Sciatic nerve (tissue), 2 donors: ENCODE measurements around the gene ZBTB17. TPM values are rescaled to one million over a fixed set of nuclear protein-coding genes. Genes with fewer than 3 reads are reported as not detected.
"Not testable (repeated sequence)": the region's sequence is repeated elsewhere in the genome, so short reads cannot be mapped to it uniquely, and the experiment has no call there.

Experiments
- ATAC-seq: fragments of 200-7000 bp; cut with Tn5 transposase; one replicate; pipeline ENCODE4 v1.9.1; 2020; ENCODE audit warnings: mild to moderate bottlenecking, moderate library complexity
- DNase-seq: peaks from one replicate; pipeline ENCODE4 v3.0.0-alpha.2; 2020; ENCODE audit warnings: low spot score
- intact Hi-C: fragments of 100-400 bp; cut with DNase I; formaldehyde crosslinking; loops from one replicate; pipeline ENCODE4 v1.14.2; 2022
- total RNA-seq: library from RNA; stranded (reverse); fragmentation: NEBNext Ultra II Directional; extraction: Animal tissue kit (Norgen Biotek cat#: 25700); gene quantifications from one replicate; pipeline ENCODE4 v1.2.1, GENCODE V29; 2021
- donor health status: DM: no; HTN: no; CAD: no.
- donor health status: DM: no; HTN: no; CAD: no.

ZBTB17 gene
- total RNA-seq, 1 donor from 2014 or later = 37.7 TPM

DNA sequence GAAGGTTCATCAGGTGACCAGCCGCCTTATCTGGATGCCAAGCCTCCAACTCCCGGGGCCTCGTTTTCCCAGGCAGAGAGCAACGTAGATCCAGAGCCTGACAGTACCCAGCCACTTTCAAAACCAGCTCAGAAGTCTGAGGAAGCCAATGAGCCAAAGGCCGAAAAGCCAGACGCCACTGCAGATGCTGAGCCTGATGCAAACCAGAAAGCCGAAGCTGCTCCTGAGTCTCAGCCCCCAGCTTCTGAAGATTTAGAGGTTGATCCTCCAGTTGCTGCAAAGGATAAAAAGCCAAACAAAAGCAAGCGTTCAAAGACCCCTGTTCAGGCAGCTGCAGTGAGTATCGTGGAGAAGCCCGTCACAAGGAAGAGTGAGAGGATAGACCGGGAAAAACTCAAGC lies 44.5 kb downstream of the ZBTB17 start:
- ATAC-seq (no peak), DNase-seq (no peak)
- intact Hi-C loops = no loop called here

DNA sequence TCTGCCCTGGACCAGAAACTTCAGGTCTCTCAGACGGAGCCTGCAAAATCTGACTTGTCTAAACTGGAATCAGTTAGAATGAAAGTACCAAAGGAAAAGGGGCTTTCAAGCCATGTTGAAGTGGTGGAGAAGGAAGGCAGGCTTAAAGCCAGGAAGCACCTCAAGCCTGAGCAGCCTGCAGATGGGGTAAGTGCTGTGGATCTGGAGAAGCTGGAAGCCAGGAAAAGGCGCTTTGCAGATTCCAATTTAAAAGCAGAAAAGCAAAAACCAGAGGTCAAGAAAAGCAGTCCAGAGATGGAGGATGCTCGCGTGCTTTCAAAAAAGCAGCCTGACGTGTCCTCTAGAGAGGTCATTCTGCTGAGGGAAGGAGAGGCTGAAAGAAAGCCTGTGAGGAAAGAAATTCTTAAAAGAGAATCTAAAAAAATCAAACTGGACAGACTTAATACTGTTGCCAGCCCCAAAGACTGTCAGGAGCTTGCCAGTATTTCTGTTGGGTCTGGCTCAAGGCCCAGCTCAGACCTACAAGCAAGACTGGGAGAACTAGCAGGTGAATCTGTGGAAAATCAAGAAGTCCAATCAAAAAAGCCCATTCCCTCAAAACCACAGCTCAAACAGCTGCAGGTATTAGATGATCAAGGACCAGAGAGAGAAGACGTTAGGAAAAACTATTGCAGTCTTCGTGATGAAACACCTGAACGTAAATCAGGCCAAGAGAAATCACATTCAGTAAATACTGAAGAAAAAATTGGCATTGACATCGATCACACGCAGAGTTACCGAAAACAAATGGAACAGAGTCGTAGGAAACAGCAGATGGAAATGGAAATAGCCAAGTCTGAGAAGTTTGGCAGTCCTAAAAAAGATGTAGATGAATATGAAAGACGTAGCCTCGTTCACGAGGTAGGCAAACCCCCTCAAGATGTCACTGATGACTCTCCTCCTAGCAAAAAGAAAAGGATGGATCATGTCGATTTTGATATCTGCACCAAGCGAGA lies 46.6 kb downstream of the ZBTB17 start:
- no peak for ATAC-seq
- no peak for DNase-seq
- intact Hi-C loops = no loop called here

- intact Hi-C loops, DNase-seq: not testable (repeated sequence)
- ATAC-seq = peak; percentile 25
These were observed 49.5 kb downstream of the ZBTB17 start for GRCh38 chr1:15926448-15926847.

DNA sequence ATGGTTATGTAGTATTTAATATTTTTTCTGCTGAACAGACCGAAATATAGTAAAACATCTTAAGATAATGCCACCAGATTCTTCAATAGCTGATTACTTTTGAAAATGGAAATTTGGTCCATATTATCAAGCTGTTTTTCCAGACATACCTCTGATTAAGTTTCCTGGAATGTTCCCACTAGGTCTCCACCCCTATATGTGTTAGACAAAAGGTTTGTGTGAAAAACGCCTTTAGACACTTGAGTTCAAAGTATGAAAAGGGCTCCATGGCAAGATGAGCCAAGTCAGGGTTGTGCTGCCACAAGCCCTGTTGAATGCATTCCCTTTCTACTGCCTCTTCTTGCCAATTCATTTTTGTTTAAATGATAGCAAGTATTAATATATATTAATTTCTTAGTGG lies 52.7 kb downstream of the ZBTB17 start:
- ATAC-seq (no peak), DNase-seq (no peak)
- intact Hi-C loops = no loop called here

DNA sequence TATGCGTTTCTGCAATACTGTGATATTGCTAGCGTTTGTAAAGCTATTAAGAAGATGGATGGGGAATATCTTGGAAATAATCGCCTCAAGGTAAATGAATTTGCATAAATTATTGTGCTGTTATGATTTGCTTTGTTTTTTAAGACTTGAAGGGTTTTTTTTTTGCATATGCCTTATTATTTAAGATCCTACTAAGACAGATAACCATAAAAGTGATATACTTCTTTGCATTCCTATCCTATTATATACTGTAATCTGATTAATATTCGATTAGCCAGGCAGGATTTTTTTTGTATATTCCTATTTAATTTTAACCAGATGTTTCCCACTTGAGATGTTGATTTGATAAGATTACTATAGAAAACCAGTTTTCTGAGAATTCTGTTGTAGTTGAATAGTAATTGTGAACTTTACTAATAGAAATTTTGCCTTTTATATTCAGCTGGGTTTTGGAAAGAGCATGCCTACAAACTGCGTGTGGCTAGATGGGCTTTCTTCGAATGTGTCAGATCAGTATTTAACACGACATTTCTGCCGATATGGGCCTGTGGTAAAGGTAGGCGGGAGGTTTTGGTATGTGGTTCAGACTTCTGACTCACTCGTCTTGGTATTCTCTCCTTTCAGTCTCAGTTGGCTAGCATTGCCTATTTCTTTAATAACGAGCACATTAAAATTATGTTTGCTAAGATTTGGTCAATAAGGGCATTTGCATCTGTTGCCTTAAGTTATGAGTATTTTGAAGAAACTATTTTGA lies 56.8 kb downstream of the ZBTB17 start:
- intact Hi-C loops = no loop called here
- ATAC-seq = no peak
- no peak for DNase-seq

DNA sequence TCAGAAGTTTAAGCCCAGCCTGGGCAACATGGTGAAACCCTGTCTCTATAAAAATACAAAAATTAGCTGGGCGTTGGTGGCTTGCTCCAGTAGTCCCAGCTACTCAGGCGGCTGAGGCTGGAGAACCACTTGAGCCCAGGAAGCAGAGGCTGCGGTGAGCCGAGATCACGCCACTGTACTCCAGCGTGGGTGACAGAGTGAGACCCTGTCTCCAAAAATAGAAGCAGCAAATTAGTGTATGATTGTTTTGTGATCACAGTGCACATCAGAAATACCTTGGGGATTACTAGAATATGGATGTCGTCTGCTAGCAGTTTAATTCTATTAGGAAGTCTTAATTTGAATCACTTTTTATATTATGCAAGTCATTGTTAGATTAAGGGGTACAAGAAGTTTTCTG lies 59.0 kb downstream of the ZBTB17 start:
- intact Hi-C loops = no loop called here
- ATAC-seq (no peak), DNase-seq (no peak)

GRCh38 chr1:15916417-15916816 lies 59.5 kb downstream of the ZBTB17 start:
- no peak for ATAC-seq
- intact Hi-C loops = no loop called here
- no peak for DNase-seq

GRCh38 chr1:15915991-15916390 lies 59.9 kb downstream of the ZBTB17 start:
- DNase-seq = no peak
- ATAC-seq = no peak
- intact Hi-C loops = no loop called here

DNA sequence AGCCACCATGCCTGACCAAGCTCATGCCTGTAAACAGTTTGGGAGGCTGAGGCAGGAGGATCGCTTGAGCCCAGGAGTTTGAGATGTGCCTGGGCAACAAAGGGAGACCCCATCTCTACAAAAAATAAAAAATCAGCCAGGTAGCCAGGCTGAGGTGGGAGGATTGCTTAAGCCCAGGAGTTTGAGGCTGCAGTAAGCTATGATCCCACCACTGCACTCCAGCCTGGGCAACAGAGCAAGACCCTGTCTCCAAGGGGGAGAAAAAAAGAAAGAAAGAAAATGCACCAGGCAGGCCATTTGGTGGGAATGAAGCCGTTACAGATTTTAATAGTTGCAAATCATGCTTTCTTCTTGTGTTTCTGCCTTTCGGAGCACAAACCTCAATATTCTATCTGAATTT lies 62.3 kb downstream of the ZBTB17 start:
- DNase-seq, ATAC-seq, intact Hi-C loops: not testable (repeated sequence)

- intact Hi-C loops = no loop called here
- ATAC-seq = no peak
- no peak for DNase-seq
These were observed 64.0 kb downstream of the ZBTB17 start for GRCh38 chr1:15911927-15912326.

DNA sequence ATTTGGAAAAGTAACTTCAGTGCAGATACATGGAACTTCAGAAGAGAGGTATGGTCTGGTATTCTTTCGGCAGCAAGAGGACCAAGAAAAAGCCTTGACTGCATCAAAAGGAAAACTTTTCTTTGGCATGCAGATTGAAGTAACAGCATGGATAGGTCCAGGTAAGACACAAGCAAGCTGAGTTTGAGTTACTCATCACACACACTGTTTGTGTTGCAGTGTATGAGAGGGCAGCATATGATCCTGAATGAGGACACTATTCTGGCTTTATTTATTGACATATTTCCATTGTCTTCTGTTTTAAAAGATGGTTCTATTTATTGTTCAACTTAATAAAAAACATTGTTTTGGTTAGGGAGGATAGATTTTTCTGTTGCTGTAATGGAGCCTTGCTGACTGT lies 64.8 kb downstream of the ZBTB17 start:
- ATAC-seq = no peak
- DNase-seq = no peak
- intact Hi-C loops = no loop called here

- DNase-seq (no peak), ATAC-seq (no peak)
- intact Hi-C loops = no loop called here
These were observed 67.3 kb downstream of the ZBTB17 start for GRCh38 chr1:15908597-15908996.

- ATAC-seq (no peak), DNase-seq (no peak)
- intact Hi-C loops = no loop called here
These were observed 73.0 kb downstream of the ZBTB17 start for GRCh38 chr1:15902882-15903281.

- DNase-seq (no peak), ATAC-seq (peak; percentile 35)
- intact Hi-C loops = no loop called here
These were observed 75.1 kb downstream of the ZBTB17 start for GRCh38 chr1:15900662-15901279.

DNA sequence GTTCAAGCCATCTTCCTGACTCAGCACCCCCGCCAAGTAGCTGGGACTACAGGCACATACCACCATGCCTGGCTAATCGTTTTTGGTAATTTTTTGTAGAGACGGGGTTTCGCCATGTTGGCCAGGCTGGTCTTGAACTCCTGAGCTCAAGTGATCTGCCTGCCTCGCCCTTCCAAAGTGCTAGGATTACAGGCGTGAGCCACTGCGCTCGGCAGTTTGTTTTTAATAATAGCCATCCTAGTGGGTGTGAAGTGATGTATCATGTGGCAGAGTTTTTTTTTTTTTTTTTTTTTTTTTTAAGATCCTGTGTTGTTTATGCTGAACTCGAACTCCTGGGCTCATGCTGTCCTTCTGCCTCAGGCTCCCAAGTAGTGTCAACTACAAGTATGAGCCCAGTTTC lies 76.6 kb downstream of the ZBTB17 start:
- ATAC-seq (no peak), DNase-seq (no peak)
- intact Hi-C loops = no loop called here

DNA sequence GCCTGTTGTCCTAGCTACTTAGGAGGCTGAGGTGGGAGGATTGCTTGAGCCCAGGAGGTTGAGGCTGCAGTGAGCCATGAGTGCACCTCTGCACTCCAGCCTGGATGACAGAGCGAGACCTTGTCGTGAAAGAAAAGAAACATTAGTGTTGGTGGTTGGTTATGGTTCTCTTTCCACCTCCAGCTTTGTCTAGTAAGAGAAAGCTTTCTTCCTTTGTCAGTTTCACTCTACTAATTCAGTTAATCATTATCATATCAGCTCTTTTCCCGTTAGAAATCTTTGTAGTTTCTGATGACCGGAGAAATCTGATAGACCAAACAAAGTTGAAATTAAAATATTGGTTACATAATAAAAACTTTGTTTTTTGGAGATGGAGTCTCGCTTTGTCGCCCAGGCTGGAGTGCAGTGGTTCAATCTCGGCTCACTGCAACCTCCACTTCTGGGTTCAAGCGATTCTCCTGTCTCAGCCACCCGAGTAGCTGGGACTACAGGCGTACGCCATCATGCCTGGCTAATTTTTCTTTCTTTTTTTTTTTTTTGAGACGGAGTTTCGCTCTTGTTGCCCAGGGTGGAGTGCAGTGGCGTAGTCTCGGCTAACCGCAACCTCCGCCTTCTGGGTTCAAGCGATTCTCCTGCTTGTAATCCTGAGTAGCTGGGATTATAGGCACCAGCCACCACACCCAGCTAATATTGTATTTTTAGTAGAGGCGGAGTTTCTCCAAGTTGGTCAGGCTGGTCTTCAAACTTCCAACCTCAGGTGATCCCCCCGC lies 78.9 kb downstream of the ZBTB17 start:
- ATAC-seq, DNase-seq, intact Hi-C loops: not testable (repeated sequence)

- intact Hi-C loops = no loop called here
- ATAC-seq = no peak
- DNase-seq = no peak
These were observed 80.7 kb downstream of the ZBTB17 start for GRCh38 chr1:15895233-15895632.

- DNase-seq, intact Hi-C loops: not testable (repeated sequence)
- ATAC-seq = peak; percentile 44
These were observed 82.9 kb downstream of the ZBTB17 start for GRCh38 chr1:15892857-15893599.
